PC-9 (cell line): ENCODE data around the gene C1QTNF9. TPM values are rescaled to one million over a fixed set of nuclear protein-coding genes. Genes with fewer than 3 reads are reported as not detected.
A peak's percentile ranks its signal among the peaks of the same experiment; 100 is the strongest.
"Not testable (repeated sequence)": the region's sequence is repeated elsewhere in the genome, so short reads cannot be mapped to it uniquely, and the experiment has no call there.

Source experiments
- BruUV-seq: library from RNA; stranded (reverse); fragments of 400-500 nt; replicated peaks from 2 replicates; lab custom pipeline; 2021; lab: Mats Ljungman, UMichigan
- CTCF ChIA-PET: fragments of 300-600 bp; sonication (Branson Sonifier 250); formaldehyde crosslinking; loops from one replicate; lab custom pipeline; 2022; ENCODE audit warnings: antibody characterized with exemption; lab: Charles Lee
- POLR2A ChIA-PET: fragments of 300-600 bp; sonication (Branson Sonifier 250); formaldehyde crosslinking; loops from one replicate; lab custom pipeline; 2022; ENCODE audit warnings: antibody characterized with exemption; ENCODE audit not compliant: unreplicated experiment; lab: Charles Lee
- DNase-seq, 2 experiments: peaks; one replicate each; pipeline versions ENCODE4 v3.0.0 to v3.0.0-alpha.2; 2015 to 2022; ENCODE audit warnings: mixed read lengths in 1 of 2
- H2AFZ ChIP-seq: fragments of 200-600 bp; sonication (generic); 2 replicates; pipeline ENCODE4 v1.8.1; 2017; ENCODE audit warnings: antibody characterized with exemption
- H3F3A ChIP-seq: fragments of 200-600 bp; sonication (generic); 2 replicates; pipeline ENCODE4 v1.8.1; 2017; ENCODE audit warnings: antibody characterized with exemption, mild to moderate bottlenecking, low read depth; ENCODE audit not compliant: insufficient read depth
- H3K27ac ChIP-seq: fragments of 200-600 bp; sonication (generic); 2 replicates; pipeline ENCODE4 v1.6.1; 2016; ENCODE audit warnings: mixed run types
- H3K27me3 ChIP-seq: fragments of 200-600 bp; sonication (generic); 2 replicates; pipeline ENCODE4 v1.6.1; 2016; ENCODE audit warnings: low read depth, mixed run types; ENCODE audit not compliant: insufficient read depth
- H3K36me3 ChIP-seq: fragments of 200-600 bp; sonication (generic); 2 replicates; pipeline ENCODE4 v1.6.1; 2016; ENCODE audit warnings: low read depth, mixed run types
- H3K4me1 ChIP-seq: fragments of 200-600 bp; sonication (generic); replicated peaks from 2 replicates; pipeline ENCODE4 v1.6.1; 2016; ENCODE audit warnings: mixed run types; ENCODE audit not compliant: insufficient read depth
- H3K4me2 ChIP-seq: fragments of 200-600 bp; sonication (generic); 2 replicates; pipeline ENCODE4 v1.6.1; 2017; ENCODE audit warnings: mixed run types
- H3K4me3 ChIP-seq: fragments of 200-600 bp; sonication (generic); 2 replicates; pipeline ENCODE4 v1.6.1; 2016; ENCODE audit warnings: mixed run types
- H3K79me2 ChIP-seq: fragments of 200-600 bp; sonication (generic); 2 replicates; pipeline ENCODE4 v1.6.1; 2017; ENCODE audit warnings: low read depth, mixed run types
- H3K9me2 ChIP-seq: fragments of 200-600 bp; sonication (generic); 2 replicates; pipeline ENCODE4 v1.8.1; 2017; ENCODE audit warnings: mild to moderate bottlenecking; ENCODE audit not compliant: insufficient read depth
- H3K9me3 ChIP-seq: fragments of 200-600 bp; sonication (generic); 2 replicates; pipeline ENCODE4 v1.8.1; 2016; ENCODE audit warnings: low read depth; ENCODE audit not compliant: insufficient read depth
- H4K20me1 ChIP-seq: fragments of 200-600 bp; sonication (generic); 2 replicates; pipeline ENCODE4 v1.8.1; 2017; ENCODE audit not compliant: insufficient read depth
- CTCF ChIP-seq: fragments of 200-600 bp; sonication (generic); conservative IDR thresholded peaks from 2 replicates; pipeline ENCODE4 v1.6.1; 2017; ENCODE audit warnings: mixed run types, antibody characterized with exemption, mild to moderate bottlenecking, moderate library complexity
- EZH2 ChIP-seq: fragments of 200-600 bp; sonication (generic); IDR thresholded peaks from 2 replicates; pipeline ENCODE4 v1.8.0; 2017; ENCODE audit warnings: antibody characterized with exemption, low read depth
- intact Hi-C: fragments of 100-400 bp; cut with micrococcal nuclease; formaldehyde crosslinking; loops from one replicate; pipeline ENCODE4 v1.10.0; 2022; ENCODE audit not compliant: unreplicated experiment
- total RNA-seq: library from RNA; stranded (reverse); gene quantifications from 2 replicates; pipeline ENCODE4 v1.2.3, GENCODE V29; 2021

The C1QTNF9 gene
- total RNA-seq, 1 experiment from 2014 or later, result not detected

GRCh38 chr13:24348797-24349515 lies 39.6 kb downstream of the C1QTNF9 start:
- Histone ChIP-seq H3K9me3 (no peaks in the 10 kb centered on the region; the same call in 1 of the 2 replicates), H3K27ac (peak overlapping the region; percentile 93), H2AFZ (no peak overlapping the region; the same call in 1 of the 2 replicates), H4K20me1 (no peaks in the 10 kb centered on the region), H3F3A (peaks cover 44% of the 10 kb centered on the region), H3K79me2 (no peaks in the 10 kb centered on the region), H3K4me1 (peaks cover 38% of the 10 kb centered on the region), H3K4me3 (peak overlapping the region; percentile 13; the same call in 1 of the 2 replicates), H3K27me3 (no peaks in the 10 kb centered on the region), H3K9me2 (no peaks in the 10 kb centered on the region), H3K4me2 (peak overlapping the region; percentile 67), H3K36me3 (no peaks in the 10 kb centered on the region)
- ChIA-PET CTCF (interaction anchor here (0.6 kb wide), 1 partner anchor 257 kb away, joined by 3 read pairs; no protein-coding TSS in a partner anchor), POLR2A (interaction anchor here (0.6 kb wide), 1 partner anchor 154 kb away, joined by 4 read pairs; no protein-coding TSS in a partner anchor)
- DNase-seq, result peak; percentile 62 to 93
- BruUV-seq, result no TSS peak
- intact Hi-C loops, result no loop called here
- TF ChIP-seq CTCF (no peak), EZH2 (no peak)

DNA sequence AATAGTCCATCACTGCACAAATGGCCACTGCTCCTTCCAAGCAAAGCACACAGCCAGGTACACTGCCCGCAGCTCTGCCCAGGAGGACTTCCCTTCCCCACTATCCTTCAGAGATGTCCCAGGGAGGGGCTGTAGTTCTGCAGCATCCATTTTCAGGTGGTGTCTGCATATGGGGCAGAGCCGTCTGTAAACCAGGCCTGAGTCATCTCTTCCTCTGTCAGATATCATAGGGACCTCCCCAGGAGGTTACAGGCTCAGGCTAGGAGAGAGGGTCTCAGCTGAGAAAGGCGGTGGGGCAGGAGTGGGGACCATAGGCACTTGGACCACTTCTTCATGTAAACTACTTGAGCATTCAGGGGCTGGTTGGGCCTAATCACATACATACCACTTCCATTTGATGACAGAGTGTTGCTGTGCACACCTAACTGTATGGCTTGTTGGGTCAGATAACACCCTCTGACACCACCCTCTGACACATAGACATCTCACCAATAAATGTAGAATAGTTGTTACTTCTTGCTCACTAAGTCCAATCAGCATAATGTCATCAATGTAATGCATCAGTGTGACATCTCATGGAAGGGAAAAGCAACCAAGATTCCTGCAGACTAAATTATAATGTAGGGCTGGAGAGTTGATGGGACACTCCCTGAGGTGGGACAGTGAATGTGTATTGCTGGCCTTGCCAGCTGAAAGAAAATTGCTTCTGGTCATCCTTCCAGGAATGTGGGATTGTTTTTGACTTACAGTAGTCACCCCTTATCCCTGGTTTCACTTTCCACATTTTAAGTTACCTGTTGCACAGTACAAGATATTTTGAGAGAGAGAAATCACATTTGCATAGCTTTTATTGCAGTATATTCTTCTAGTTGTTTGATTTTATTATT lies 40.6 kb downstream of the C1QTNF9 start:
- intact Hi-C loops, H3K4me3 ChIP-seq, CTCF ChIA-PET, H3K79me2 ChIP-seq, BruUV-seq, DNase-seq, H3K9me2 ChIP-seq, H3K9me3 ChIP-seq, H4K20me1 ChIP-seq, H3K36me3 ChIP-seq, H3K27me3 ChIP-seq, POLR2A ChIA-PET, H2AFZ ChIP-seq: not testable (repeated sequence)
- Histone ChIP-seq H3F3A (peaks cover 44% of the 10 kb centered on the region), H3K4me2 (peak overlapping the region; percentile 67), H3K27ac (peak overlapping the region; percentile 93), H3K4me1 (peaks cover 38% of the 10 kb centered on the region)

- no TSS peak for BruUV-seq
- Histone ChIP-seq H2AFZ (no peak overlapping the region), H4K20me1 (no peaks in the 10 kb centered on the region), H3K36me3 (no peaks in the 10 kb centered on the region), H3K27ac (no peak overlapping the region), H3K27me3 (no peaks in the 10 kb centered on the region), H3K4me2 (no peak overlapping the region), H3K9me2 (no peaks in the 10 kb centered on the region), H3F3A (peaks cover 48% of the 10 kb centered on the region), H3K4me1 (peaks cover 38% of the 10 kb centered on the region), H3K4me3 (no peak overlapping the region), H3K9me3 (no peaks in the 10 kb centered on the region; the same call in 1 of the 2 replicates), H3K79me2 (no peaks in the 10 kb centered on the region)
- CTCF ChIA-PET, result no interaction called here
- POLR2A ChIA-PET, result no interaction called here
- no peak for DNase-seq
- intact Hi-C loops, result no loop called here
- TF ChIP-seq CTCF (no peak), EZH2 (no peak)
These were observed 42.0 kb downstream of the C1QTNF9 start for GRCh38 chr13:24351423-24351822.
